Neural crest cell (in vitro differentiated cells): ENCODE data around the gene OGA. TPM values are rescaled to one million over a fixed set of nuclear protein-coding genes. Genes with fewer than 3 reads are reported as not detected.

Source experiments
- DNase-seq: peaks from one replicate; pipeline ENCODE4 v3.0.0; 2021; ENCODE audit warnings: low read depth, mixed read lengths, low spot score
- H3K27ac Mint-ChIP-seq: one replicate; pipeline ENCODE4 v1.8.0; 2021; ENCODE audit warnings: mild to moderate bottlenecking, mixed read lengths; ENCODE audit not compliant: unreplicated experiment
- H3K27me3 Mint-ChIP-seq: 2 replicates; pipeline ENCODE4 v1.8.0; 2021; ENCODE audit warnings: low read depth, mild to moderate bottlenecking, mixed read lengths
- H3K36me3 Mint-ChIP-seq: 2 replicates; pipeline ENCODE4 v1.8.0; 2021; ENCODE audit warnings: low read depth, mild to moderate bottlenecking, mixed read lengths
- H3K4me1 Mint-ChIP-seq: 2 replicates; pipeline ENCODE4 v1.8.0; 2021; ENCODE audit warnings: mixed read lengths
- H3K4me3 Mint-ChIP-seq: one replicate; pipeline ENCODE4 v1.8.0; 2021; ENCODE audit warnings: mild to moderate bottlenecking, mixed read lengths
- H3K9me3 Mint-ChIP-seq: 2 replicates; pipeline ENCODE4 v1.8.0; 2021; ENCODE audit warnings: mixed read lengths
- CTCF ChIP-seq: fragments of 200-600 bp; sonication (generic); conservative IDR thresholded peaks from 2 replicates; pipeline ENCODE4 v1.5.0; 2021; ENCODE audit warnings: antibody characterized with exemption, mild to moderate bottlenecking
- total RNA-seq: library from RNA; stranded (reverse); gene quantifications from 2 replicates; pipeline ENCODE4 v1.2.1, GENCODE V29; 2021

Gene OGA
- total RNA-seq, 1 donor from 2014 or later = 102 TPM

GRCh38 chr10:101776161-101776817, 42.0 kb downstream of the OGA start:
- Mint-ChIP-seq H3K4me3 (no peak overlapping the region), H3K9me3 (no peaks in the 10 kb centered on the region), H3K27me3 (peaks cover 89% of the 10 kb centered on the region), H3K36me3 (peaks cover 5% of the 10 kb centered on the region), H3K4me1 (peaks cover 17% of the 10 kb centered on the region), H3K27ac (no peak overlapping the region)
- no peak for TF ChIP-seq CTCF
- no peak for DNase-seq

- Mint-ChIP-seq H3K4me1 (peaks cover 12% of the 10 kb centered on the region), H3K9me3 (no peaks in the 10 kb centered on the region), H3K36me3 (peaks cover 5% of the 10 kb centered on the region), H3K27ac (no peak within 1 kb of the TSS), H3K27me3 (peaks cover 88% of the 10 kb centered on the region), H3K4me3 (no peak within 1 kb of the TSS)
- DNase-seq = no peak
- no peak for TF ChIP-seq CTCF
Measured at GRCh38 chr10:101775273-101776160, 42.7 kb downstream of the OGA start, which contains the start of gene FGF8. Gene FGF8, minus strand, starts transcription at chr10:101776114. Its CDS starts 214 bp downstream, at chr10:101775900.

GRCh38 chr10:101774589-101775272, 43.5 kb downstream of the OGA start:
- Mint-ChIP-seq H3K27ac (no peak overlapping the region), H3K27me3 (peaks cover 87% of the 10 kb centered on the region), H3K36me3 (peaks cover 5% of the 10 kb centered on the region), H3K9me3 (no peaks in the 10 kb centered on the region), H3K4me3 (peak overlapping the region; percentile 79), H3K4me1 (peaks cover 12% of the 10 kb centered on the region)
- no peak for TF ChIP-seq CTCF
- DNase-seq = no peak

GRCh38 chr10:101773923-101774588, 44.2 kb downstream of the OGA start:
- DNase-seq = no peak
- no peaks in the 10 kb centered on the region for H3K9me3 Mint-ChIP-seq
- peaks cover 5% of the 10 kb centered on the region for H3K36me3 Mint-ChIP-seq
- TF ChIP-seq CTCF = no peak
- peaks cover 10% of the 10 kb centered on the region for H3K4me1 Mint-ChIP-seq
- no peak overlapping the region for H3K27ac Mint-ChIP-seq
- peaks cover 87% of the 10 kb centered on the region for H3K27me3 Mint-ChIP-seq
- H3K4me3 Mint-ChIP-seq = no peak overlapping the region
